MCF 10A (cell line): ENCODE data around the gene ZFHX2. TPM values are rescaled to one million over a fixed set of nuclear protein-coding genes. Genes with fewer than 3 reads are reported as not detected.

Source experiments
- BruUV-seq: library from RNA; stranded (reverse); fragments of 400-500 nt; replicated peaks from 2 replicates; lab custom pipeline; 2021; lab: Mats Ljungman, UMichigan
- CTCF ChIA-PET: fragments of 300-600 bp; sonication (Branson Sonifier 250); formaldehyde crosslinking; extraction: SDS; loops from one replicate; lab custom pipeline; 2021; ENCODE audit warnings: antibody characterized with exemption, inconsistent platforms; lab: Yijun Ruan, JAX
- POLR2A ChIA-PET: fragments of 300-600, 350-650 bp; sonication (Branson Sonifier 250); formaldehyde crosslinking; extraction: SDS; loops from one replicate; lab custom pipeline; 2020; ENCODE audit warnings: antibody characterized with exemption, inconsistent platforms; lab: Yijun Ruan, JAX
- DNase-seq: peaks from one replicate; pipeline ENCODE4 v3.0.0-alpha.2; 2018; ENCODE audit not compliant: unreplicated experiment
- H3K27ac Mint-ChIP-seq: one replicate; pipeline ENCODE4 v1.8.0; 2022; ENCODE audit warnings: mild to moderate bottlenecking, low read depth, mixed read lengths; ENCODE audit not compliant: unreplicated experiment
- H3K27me3 Mint-ChIP-seq: one replicate; pipeline ENCODE4 v1.8.0; 2022; ENCODE audit warnings: mixed read lengths; ENCODE audit not compliant: insufficient read depth, unreplicated experiment
- H3K36me3 Mint-ChIP-seq: one replicate; pipeline ENCODE4 v1.8.0; 2022; ENCODE audit warnings: mild to moderate bottlenecking, moderate library complexity, mixed read lengths; ENCODE audit not compliant: insufficient read depth, unreplicated experiment
- H3K4me1 Mint-ChIP-seq: one replicate; pipeline ENCODE4 v1.8.0; 2022; ENCODE audit warnings: mixed read lengths; ENCODE audit not compliant: insufficient read depth, unreplicated experiment
- H3K4me3 Mint-ChIP-seq: one replicate; pipeline ENCODE4 v1.8.0; 2022; ENCODE audit warnings: mild to moderate bottlenecking, moderate library complexity, mixed read lengths; ENCODE audit not compliant: unreplicated experiment
- H3K9me3 Mint-ChIP-seq: one replicate; pipeline ENCODE4 v1.8.0; 2022; ENCODE audit warnings: mixed read lengths; ENCODE audit not compliant: unreplicated experiment
- intact Hi-C: fragments of 100-400 bp; cut with micrococcal nuclease; formaldehyde crosslinking; loops from 2 replicates; pipeline ENCODE4 v1.14.1; 2022
- total RNA-seq: library from RNA; stranded (reverse); gene quantifications from 2 replicates; pipeline ENCODE4 v1.2.3, GENCODE V29; 2022
- TF ChIP-seq, protein P1 (sequence below): fragments of 200-600 bp; IDR thresholded peaks from one replicate; pipeline ENCODE4 v1.8.0; 2022; ENCODE audit warnings: antibody characterized with exemption, mild to moderate bottlenecking; ENCODE audit not compliant: unreplicated experiment

Gene ZFHX2
- total RNA-seq, 1 experiment from 2014 or later: 1.8 TPM

DNA sequence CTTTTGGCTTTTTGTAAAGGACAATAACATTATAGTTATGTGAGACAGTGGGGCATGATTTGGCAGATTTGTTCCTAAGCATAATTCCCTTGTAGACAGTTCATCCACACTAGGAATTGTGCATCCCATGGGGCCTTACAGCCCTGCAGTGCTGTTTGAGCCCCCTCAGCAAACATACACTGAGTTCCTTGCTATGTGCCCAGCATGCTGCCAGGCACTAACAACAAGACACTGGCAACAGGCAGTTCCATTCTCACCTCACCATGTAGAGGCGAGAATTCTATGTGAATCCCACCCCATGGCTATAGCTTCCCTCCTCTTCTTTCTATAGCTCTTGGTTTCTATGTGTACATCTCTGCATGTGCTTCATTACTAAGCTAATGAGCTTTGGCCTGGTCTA lies 6.4 kb upstream of the ZFHX2 start:
- ChIA-PET CTCF (interaction anchor here (0.6 to 10.7 kb wide), 18 partner anchors 8 to 1830 kb away, joined by 3 to 247 read pairs (median 4); partner anchors contain the start of gene AP1G2), POLR2A (interaction anchor here (0.6 to 1.3 kb wide), 6 partner anchors 9 to 476 kb away, joined by 3 to 9 read pairs (median 6); partner anchors contain the start of genes AP1G2 and PABPN1)
- Mint-ChIP-seq H3K27ac (peak overlapping the region; percentile 95), H3K9me3 (no peaks in the 10 kb centered on the region), H3K36me3 (peaks cover 38% of the 10 kb centered on the region), H3K4me3 (peak overlapping the region; percentile 92), H3K27me3 (no peaks in the 10 kb centered on the region), H3K4me1 (peaks cover 11% of the 10 kb centered on the region)
- intact Hi-C loops: no loop called here
- BruUV-seq: no TSS peak
- no peak for DNase-seq
- TF ChIP-seq, protein P1, sequence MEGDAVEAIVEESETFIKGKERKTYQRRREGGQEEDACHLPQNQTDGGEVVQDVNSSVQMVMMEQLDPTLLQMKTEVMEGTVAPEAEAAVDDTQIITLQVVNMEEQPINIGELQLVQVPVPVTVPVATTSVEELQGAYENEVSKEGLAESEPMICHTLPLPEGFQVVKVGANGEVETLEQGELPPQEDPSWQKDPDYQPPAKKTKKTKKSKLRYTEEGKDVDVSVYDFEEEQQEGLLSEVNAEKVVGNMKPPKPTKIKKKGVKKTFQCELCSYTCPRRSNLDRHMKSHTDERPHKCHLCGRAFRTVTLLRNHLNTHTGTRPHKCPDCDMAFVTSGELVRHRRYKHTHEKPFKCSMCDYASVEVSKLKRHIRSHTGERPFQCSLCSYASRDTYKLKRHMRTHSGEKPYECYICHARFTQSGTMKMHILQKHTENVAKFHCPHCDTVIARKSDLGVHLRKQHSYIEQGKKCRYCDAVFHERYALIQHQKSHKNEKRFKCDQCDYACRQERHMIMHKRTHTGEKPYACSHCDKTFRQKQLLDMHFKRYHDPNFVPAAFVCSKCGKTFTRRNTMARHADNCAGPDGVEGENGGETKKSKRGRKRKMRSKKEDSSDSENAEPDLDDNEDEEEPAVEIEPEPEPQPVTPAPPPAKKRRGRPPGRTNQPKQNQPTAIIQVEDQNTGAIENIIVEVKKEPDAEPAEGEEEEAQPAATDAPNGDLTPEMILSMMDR: no peak

DNA sequence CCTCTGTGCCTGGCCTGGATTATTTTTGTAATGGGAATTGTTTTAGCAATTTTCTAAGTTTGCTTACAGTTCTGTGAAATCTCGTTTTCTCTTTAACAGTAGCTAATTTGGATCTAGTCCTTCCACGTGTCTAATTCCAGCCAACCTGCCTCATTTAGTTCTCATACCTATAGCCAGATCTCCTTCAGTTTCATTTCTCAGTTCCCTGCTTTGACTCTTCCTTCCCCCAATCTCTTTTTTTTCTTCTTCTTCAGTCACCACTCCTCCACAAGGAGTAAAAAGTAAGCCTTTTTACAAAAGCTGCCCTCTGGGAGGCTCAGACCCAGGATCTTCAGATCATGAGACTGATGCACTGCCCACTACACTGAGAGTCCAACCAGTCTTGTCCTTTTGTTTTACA lies 6.0 kb upstream of the ZFHX2 start:
- CTCF ChIA-PET: interaction anchor here (0.6 to 10.7 kb wide), 10 partner anchors 9 to 712 kb away, joined by 3 to 247 read pairs (median 6); partner anchors contain the start of genes AP1G2 and JPH4
- H3K27ac Mint-ChIP-seq: peak overlapping the region; percentile 95
- POLR2A ChIA-PET: interaction anchor here (0.7 to 1.3 kb wide), 7 partner anchors 10 to 292 kb away, joined by 5 to 9 read pairs (median 8); partner anchors contain the start of genes AP1G2, PABPN1 and PPP1R3E

DNA sequence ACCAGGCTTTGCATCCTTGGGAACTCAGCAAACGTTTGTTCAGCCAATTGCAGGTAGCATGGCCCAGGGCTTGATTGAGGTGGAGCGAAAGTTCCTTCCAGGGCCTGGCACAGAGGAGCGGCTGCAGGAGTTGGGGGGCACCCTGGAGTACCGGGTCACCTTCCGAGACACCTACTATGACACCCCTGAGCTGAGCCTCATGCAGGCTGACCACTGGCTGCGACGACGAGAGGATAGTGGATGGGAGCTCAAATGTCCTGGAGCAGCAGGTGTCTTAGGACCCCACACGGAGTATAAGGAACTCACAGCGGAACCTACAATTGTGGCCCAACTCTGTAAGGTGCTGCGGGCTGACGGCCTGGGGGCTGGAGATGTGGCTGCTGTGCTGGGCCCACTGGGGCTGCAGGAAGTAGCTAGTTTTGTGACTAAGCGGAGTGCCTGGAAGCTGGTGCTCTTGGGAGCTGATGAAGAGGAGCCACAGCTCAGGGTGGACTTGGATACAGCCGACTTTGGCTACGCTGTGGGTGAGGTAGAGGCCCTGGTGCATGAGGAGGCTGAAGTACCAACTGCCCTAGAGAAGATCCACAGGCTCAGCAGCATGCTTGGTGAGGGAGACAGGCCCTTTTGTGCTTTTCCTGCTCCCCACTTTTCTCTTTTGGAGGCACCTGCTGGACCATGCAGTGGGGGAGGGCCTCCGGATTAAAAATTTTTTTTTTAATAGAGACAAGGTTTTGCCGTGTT lies 5.3 kb upstream of the ZFHX2 start:
- no peaks in the 10 kb centered on the region for H3K9me3 Mint-ChIP-seq
- CTCF ChIA-PET: interaction anchor here (0.5 to 10.7 kb wide), 11 partner anchors 8 to 713 kb away, joined by 3 to 247 read pairs (median 4); partner anchors contain the start of genes AP1G2 and JPH4
- H3K27ac Mint-ChIP-seq: peak overlapping the region; percentile 95
- no peak for DNase-seq
- H3K4me3 Mint-ChIP-seq: peak overlapping the region; percentile 92
- peaks cover 32% of the 10 kb centered on the region for H3K36me3 Mint-ChIP-seq
- intact Hi-C loops: no loop called here
- POLR2A ChIA-PET: interaction anchor here (0.7 to 1.8 kb wide), 9 partner anchors 10 to 418 kb away, joined by 3 to 9 read pairs (median 6); partner anchors contain the start of genes AP1G2, NGDN, PABPN1 and PPP1R3E
- peaks cover 14% of the 10 kb centered on the region for H3K4me1 Mint-ChIP-seq
- no peaks in the 10 kb centered on the region for H3K27me3 Mint-ChIP-seq
- no TSS peak for BruUV-seq
- TF ChIP-seq, protein P1: no peak

More for the DNA sequence above, 6.0 kb upstream of the ZFHX2 start:
- intact Hi-C loops: no loop called here
- TF ChIP-seq, protein P1: no peak
- DNase-seq: no peak
- peaks cover 34% of the 10 kb centered on the region for H3K36me3 Mint-ChIP-seq
- H3K4me3 Mint-ChIP-seq: peak overlapping the region; percentile 92
- no peaks in the 10 kb centered on the region for H3K9me3 Mint-ChIP-seq
- H3K27me3 Mint-ChIP-seq: no peaks in the 10 kb centered on the region
- no TSS peak for BruUV-seq
- H3K4me1 Mint-ChIP-seq: peaks cover 11% of the 10 kb centered on the region
